Measurements from ENCODE around the gene CAPN10.

DNA sequence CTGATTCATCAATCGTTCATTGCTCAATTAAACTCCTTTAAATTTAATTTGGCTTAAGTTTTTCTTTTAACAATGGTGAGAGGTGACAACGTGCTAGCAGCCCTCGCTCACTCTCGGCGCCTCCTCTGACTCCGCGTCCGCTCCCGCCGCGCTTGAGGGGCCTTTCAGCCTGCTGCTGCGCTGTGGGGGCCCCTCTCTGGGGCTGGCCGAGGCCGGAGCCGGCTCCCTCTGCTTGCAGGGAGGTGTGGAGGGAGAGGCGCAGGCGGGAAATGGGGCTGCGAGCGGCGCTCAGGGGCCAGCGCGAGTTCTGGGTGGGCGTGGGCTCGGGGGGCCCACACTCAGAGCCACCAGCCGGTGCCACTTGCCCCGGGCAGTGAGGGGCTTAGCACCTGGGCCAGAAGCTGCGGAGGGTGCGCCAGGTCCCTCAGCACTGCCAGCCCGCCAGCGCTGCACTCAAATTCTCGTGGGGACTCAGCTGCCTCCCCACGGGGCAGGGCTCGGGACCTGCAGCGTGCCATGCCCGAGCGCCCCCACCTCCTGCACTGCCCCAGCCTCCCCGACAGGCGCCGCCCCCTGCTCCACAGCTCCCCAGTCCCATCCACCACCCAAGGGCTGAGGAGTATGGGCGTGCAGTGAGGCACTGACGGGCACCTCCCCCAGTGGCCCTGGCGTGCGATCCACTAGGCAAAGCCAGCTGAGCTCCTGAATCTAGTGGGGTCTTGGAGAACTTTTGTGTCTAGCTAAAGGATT, 48.3 kb upstream of the CAPN10 start:
- TF ChIP-seq, protein P1, sequence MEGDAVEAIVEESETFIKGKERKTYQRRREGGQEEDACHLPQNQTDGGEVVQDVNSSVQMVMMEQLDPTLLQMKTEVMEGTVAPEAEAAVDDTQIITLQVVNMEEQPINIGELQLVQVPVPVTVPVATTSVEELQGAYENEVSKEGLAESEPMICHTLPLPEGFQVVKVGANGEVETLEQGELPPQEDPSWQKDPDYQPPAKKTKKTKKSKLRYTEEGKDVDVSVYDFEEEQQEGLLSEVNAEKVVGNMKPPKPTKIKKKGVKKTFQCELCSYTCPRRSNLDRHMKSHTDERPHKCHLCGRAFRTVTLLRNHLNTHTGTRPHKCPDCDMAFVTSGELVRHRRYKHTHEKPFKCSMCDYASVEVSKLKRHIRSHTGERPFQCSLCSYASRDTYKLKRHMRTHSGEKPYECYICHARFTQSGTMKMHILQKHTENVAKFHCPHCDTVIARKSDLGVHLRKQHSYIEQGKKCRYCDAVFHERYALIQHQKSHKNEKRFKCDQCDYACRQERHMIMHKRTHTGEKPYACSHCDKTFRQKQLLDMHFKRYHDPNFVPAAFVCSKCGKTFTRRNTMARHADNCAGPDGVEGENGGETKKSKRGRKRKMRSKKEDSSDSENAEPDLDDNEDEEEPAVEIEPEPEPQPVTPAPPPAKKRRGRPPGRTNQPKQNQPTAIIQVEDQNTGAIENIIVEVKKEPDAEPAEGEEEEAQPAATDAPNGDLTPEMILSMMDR (IDR thresholded peaks at IDR 0.05): no peak
- no peak for TF ChIP-seq POLR2A (IDR thresholded peaks at IDR 0.05)
